ENCODE results near the gene TICAM1.
A peak's percentile ranks its signal among the peaks of the same experiment; 100 is the strongest.
"Not testable (repeated sequence)": the region's sequence is repeated elsewhere in the genome, so short reads cannot be mapped to it uniquely, and the experiment has no call there.

Gene TICAM1

GRCh38 chr19:4831979-4832340 is 448 bp upstream of the TICAM1 start:
- not testable (repeated sequence) for H3K9me3 ChIP-seq (ENCODE audit: control insufficient read depth, low read length)
- H3K4me3 ChIP-seq (ENCODE audit: low read length), result peak overlapping the region; percentile 98

GRCh38 chr19:4830768-4831265 is 695 bp downstream of the TICAM1 start:
- H3K27me3 ChIP-seq (ENCODE audit: control insufficient read depth, insufficient read depth, low read length), result no peaks in the 10 kb centered on the region
- H3K9me3 ChIP-seq (ENCODE audit: control insufficient read depth, low read length), result no peaks in the 10 kb centered on the region
- H3K4me1 ChIP-seq (ENCODE audit: control insufficient read depth, insufficient read depth, low read length), result peaks cover 20% of the 10 kb centered on the region
- peak overlapping the region; percentile 98 for H3K9ac ChIP-seq (ENCODE audit: low read length)
- H3K36me3 ChIP-seq (ENCODE audit: control insufficient read depth, insufficient read depth, low read length), result no peaks in the 10 kb centered on the region
- H3K4me3 ChIP-seq (ENCODE audit: low read length), result peak overlapping the region; percentile 98

More at GRCh38 chr19:4831979-4832340, 448 bp upstream of the TICAM1 start:
- not testable (repeated sequence) for H3K27me3 ChIP-seq (ENCODE audit: control insufficient read depth, insufficient read depth, low read length); H3K36me3 ChIP-seq (ENCODE audit: control insufficient read depth, insufficient read depth, low read length)
- Histone ChIP-seq H3K4me1 (ENCODE audit: control insufficient read depth, insufficient read depth, low read length) (peaks cover 20% of the 10 kb centered on the region), H3K9ac (ENCODE audit: low read length) (peak overlapping the region; percentile 98)

- peak overlapping the region; percentile 98 for H3K4me3 ChIP-seq (ENCODE audit: low read length)
- no peaks in the 10 kb centered on the region for H3K27me3 ChIP-seq (ENCODE audit: control insufficient read depth, insufficient read depth, low read length)
- peaks cover 20% of the 10 kb centered on the region for H3K4me1 ChIP-seq (ENCODE audit: control insufficient read depth, insufficient read depth, low read length)
- H3K36me3 ChIP-seq (ENCODE audit: control insufficient read depth, insufficient read depth, low read length), result no peaks in the 10 kb centered on the region
- peak overlapping the region; percentile 98 for H3K9ac ChIP-seq (ENCODE audit: low read length)
- no peaks in the 10 kb centered on the region for H3K9me3 ChIP-seq (ENCODE audit: control insufficient read depth, low read length)
Observed at GRCh38 chr19:4830332-4830731, 1.2 kb downstream of the TICAM1 start.

- H3K9me3 ChIP-seq (ENCODE audit: control insufficient read depth, low read length), result no peaks in the 10 kb centered on the region
- H3K4me1 ChIP-seq (ENCODE audit: control insufficient read depth, insufficient read depth, low read length), result peaks cover 20% of the 10 kb centered on the region
- no peaks in the 10 kb centered on the region for H3K27me3 ChIP-seq (ENCODE audit: control insufficient read depth, insufficient read depth, low read length)
- no peaks in the 10 kb centered on the region for H3K36me3 ChIP-seq (ENCODE audit: control insufficient read depth, insufficient read depth, low read length)
- no peak overlapping the region for H3K4me3 ChIP-seq (ENCODE audit: low read length)
- peak overlapping the region; percentile 43 for H3K9ac ChIP-seq (ENCODE audit: low read length)
Observed at GRCh38 chr19:4829001-4829712, 2.4 kb downstream of the TICAM1 start.

GRCh38 chr19:4823577-4823976 is 7.9 kb downstream of the TICAM1 start:
- no peak overlapping the region for H3K4me3 ChIP-seq (ENCODE audit: low read length)
- no peaks in the 10 kb centered on the region for H3K9me3 ChIP-seq (ENCODE audit: control insufficient read depth, low read length)
- no peaks in the 10 kb centered on the region for H3K27me3 ChIP-seq (ENCODE audit: control insufficient read depth, insufficient read depth, low read length)
- no peak overlapping the region for H3K9ac ChIP-seq (ENCODE audit: low read length)
- peaks cover 5% of the 10 kb centered on the region for H3K4me1 ChIP-seq (ENCODE audit: control insufficient read depth, insufficient read depth, low read length)
- H3K36me3 ChIP-seq (ENCODE audit: control insufficient read depth, insufficient read depth, low read length), result no peaks in the 10 kb centered on the region

- H3K4me3 ChIP-seq (ENCODE audit: low read length); H3K9me3 ChIP-seq (ENCODE audit: control insufficient read depth, low read length); H3K9ac ChIP-seq (ENCODE audit: low read length); H3K4me1 ChIP-seq (ENCODE audit: control insufficient read depth, insufficient read depth, low read length); H3K36me3 ChIP-seq (ENCODE audit: control insufficient read depth, insufficient read depth, low read length); H3K27me3 ChIP-seq (ENCODE audit: control insufficient read depth, insufficient read depth, low read length): not testable (repeated sequence)
Observed at GRCh38 chr19:4822354-4822753, 9.2 kb downstream of the TICAM1 start.

- H3K9ac ChIP-seq (ENCODE audit: low read length), result no peak overlapping the region
- no peaks in the 10 kb centered on the region for H3K36me3 ChIP-seq (ENCODE audit: control insufficient read depth, insufficient read depth, low read length)
- no peak overlapping the region for H3K4me3 ChIP-seq (ENCODE audit: low read length)
- no peaks in the 10 kb centered on the region for H3K4me1 ChIP-seq (ENCODE audit: control insufficient read depth, insufficient read depth, low read length)
- H3K27me3 ChIP-seq (ENCODE audit: control insufficient read depth, insufficient read depth, low read length), result no peaks in the 10 kb centered on the region
- H3K9me3 ChIP-seq (ENCODE audit: control insufficient read depth, low read length), result no peaks in the 10 kb centered on the region
Observed at GRCh38 chr19:4821265-4821664, 10.2 kb downstream of the TICAM1 start.

- no peaks in the 10 kb centered on the region for H3K36me3 ChIP-seq (ENCODE audit: control insufficient read depth, insufficient read depth, low read length)
Observed at GRCh38 chr19:4817467-4818277, 13.8 kb downstream of the TICAM1 start.

GRCh38 chr19:4816950-4817278 is 14.6 kb downstream of the TICAM1 start:
- Histone ChIP-seq H3K9ac (ENCODE audit: low read length) (no peak overlapping the region), H3K36me3 (ENCODE audit: control insufficient read depth, insufficient read depth, low read length) (no peaks in the 10 kb centered on the region), H3K4me3 (ENCODE audit: low read length) (no peak overlapping the region), H3K4me1 (ENCODE audit: control insufficient read depth, insufficient read depth, low read length) (peaks cover 10% of the 10 kb centered on the region), H3K27me3 (ENCODE audit: control insufficient read depth, insufficient read depth, low read length) (no peaks in the 10 kb centered on the region), H3K9me3 (ENCODE audit: control insufficient read depth, low read length) (no peaks in the 10 kb centered on the region)

More at GRCh38 chr19:4817467-4818277, 13.8 kb downstream of the TICAM1 start:
- Histone ChIP-seq H3K9ac (ENCODE audit: low read length) (no peak overlapping the region), H3K9me3 (ENCODE audit: control insufficient read depth, low read length) (no peaks in the 10 kb centered on the region), H3K4me3 (ENCODE audit: low read length) (no peak overlapping the region), H3K27me3 (ENCODE audit: control insufficient read depth, insufficient read depth, low read length) (no peaks in the 10 kb centered on the region), H3K4me1 (ENCODE audit: control insufficient read depth, insufficient read depth, low read length) (peaks cover 8% of the 10 kb centered on the region)

GRCh38 chr19:4816202-4816949 is 15.1 kb downstream of the TICAM1 start:
- Histone ChIP-seq H3K36me3 (ENCODE audit: control insufficient read depth, insufficient read depth, low read length) (no peaks in the 10 kb centered on the region), H3K4me3 (ENCODE audit: low read length) (no peak overlapping the region), H3K9ac (ENCODE audit: low read length) (no peak overlapping the region), H3K4me1 (ENCODE audit: control insufficient read depth, insufficient read depth, low read length) (peaks cover 10% of the 10 kb centered on the region), H3K9me3 (ENCODE audit: control insufficient read depth, low read length) (no peaks in the 10 kb centered on the region), H3K27me3 (ENCODE audit: control insufficient read depth, insufficient read depth, low read length) (no peaks in the 10 kb centered on the region)

- no peak overlapping the region for H3K9ac ChIP-seq (ENCODE audit: low read length)
Observed at GRCh38 chr19:4815426-4816201, 15.9 kb downstream of the TICAM1 start.

More at GRCh38 chr19:4815426-4816201, 15.9 kb downstream of the TICAM1 start:
- H3K4me3 ChIP-seq (ENCODE audit: low read length), result peak overlapping the region; percentile 12
- H3K4me1 ChIP-seq (ENCODE audit: control insufficient read depth, insufficient read depth, low read length), result peaks cover 10% of the 10 kb centered on the region
- no peaks in the 10 kb centered on the region for H3K9me3 ChIP-seq (ENCODE audit: control insufficient read depth, low read length)
- no peaks in the 10 kb centered on the region for H3K27me3 ChIP-seq (ENCODE audit: control insufficient read depth, insufficient read depth, low read length)
- H3K36me3 ChIP-seq (ENCODE audit: control insufficient read depth, insufficient read depth, low read length), result no peaks in the 10 kb centered on the region
